ENCODE measurements around the gene VANGL2. TPM values are rescaled to one million over a fixed set of nuclear protein-coding genes. Genes with fewer than 3 reads are reported as not detected.
A peak's percentile ranks its signal among the peaks of the same experiment; 100 is the strongest.

Gene VANGL2
- total and polyA plus RNA-seq, 4 donors = 1.3 to 13.9 (median 2.2) TPM

- peak in 2 of 3 donors; percentile 10 to 22 for DNase-seq
- Histone ChIP-seq H3K36me3 (ENCODE audit: control insufficient read depth in 4 of 4, insufficient read depth in 4 of 4, low read length in 4 of 4) (no peaks in the 10 kb centered on the region), H3K27ac (ENCODE audit: low read depth in 1 of 2, low read length in 1 of 2) (peak overlapping the region in 1 of 2 donors; percentile 21), H3K27me3 (ENCODE audit: control insufficient read depth in 3 of 3, insufficient read depth in 3 of 3, low read length in 2 of 3) (no peaks in the 10 kb centered on the region), H3K9ac (ENCODE audit: insufficient read depth in 1 of 2, low read length in 2 of 2) (peak overlapping the region; percentile 77 to 80), H3K4me3 (no peak overlapping the region), H3K4me1 (ENCODE audit: control insufficient read depth in 5 of 5, insufficient read depth in 5 of 5, low read length in 5 of 5) (peaks cover 3 to 25% (median 8%) of the 10 kb centered on the region in 5 donors), H3K9me3 (ENCODE audit: control insufficient read depth in 4 of 4, insufficient read depth in 3 of 4, low read length in 3 of 4) (no peaks in the 10 kb centered on the region)
- TF ChIP-seq CTCF (IDR thresholded peaks at IDR 0.05; ENCODE audit: control extremely low read depth, extremely low read depth) = no peak
- no peak for ATAC-seq (ENCODE audit: insufficient read depth, low FRiP score)
- WGBS, 2 donors = 51 to 65% methylated on average over 9 of the region's 9 CpGs
Observed at GRCh38 chr1:160402001-160402795, 1.8 kb downstream of the VANGL2 start.

GRCh38 chr1:160403244-160403643 lies 2.9 kb downstream of the VANGL2 start:
- ATAC-seq (ENCODE audit: insufficient read depth, low FRiP score) = no peak
- no peak overlapping the region for H3K27ac ChIP-seq (ENCODE audit: low read depth in 1 of 2, low read length in 1 of 2)

GRCh38 chr1:160404094-160404493 lies 3.7 kb downstream of the VANGL2 start:
- Histone ChIP-seq H3K4me1 (ENCODE audit: control insufficient read depth in 5 of 5, insufficient read depth in 5 of 5, low read length in 5 of 5) (peaks cover 3 to 25% (median 8%) of the 10 kb centered on the region in 5 donors), H3K27me3 (ENCODE audit: control insufficient read depth in 3 of 3, insufficient read depth in 3 of 3, low read length in 2 of 3) (no peaks in the 10 kb centered on the region), H3K4me3 (no peak overlapping the region), H3K36me3 (ENCODE audit: control insufficient read depth in 4 of 4, insufficient read depth in 4 of 4, low read length in 4 of 4) (no peaks in the 10 kb centered on the region), H3K9ac (ENCODE audit: insufficient read depth in 1 of 2, low read length in 2 of 2) (no peak overlapping the region), H3K9me3 (ENCODE audit: control insufficient read depth in 4 of 4, insufficient read depth in 3 of 4, low read length in 3 of 4) (no peaks in the 10 kb centered on the region), H3K27ac (ENCODE audit: low read depth in 1 of 2, low read length in 1 of 2) (no peak overlapping the region)
- DNase-seq = no peak
- ATAC-seq (ENCODE audit: insufficient read depth, low FRiP score) = no peak
- WGBS, 2 donors = 86 to 93% methylated on average over 3 of the region's 3 CpGs
- TF ChIP-seq CTCF (IDR thresholded peaks at IDR 0.05; ENCODE audit: control extremely low read depth, extremely low read depth) = no peak

More at GRCh38 chr1:160403244-160403643, 2.9 kb downstream of the VANGL2 start:
- Histone ChIP-seq H3K27me3 (ENCODE audit: control insufficient read depth in 3 of 3, insufficient read depth in 3 of 3, low read length in 2 of 3) (no peaks in the 10 kb centered on the region), H3K4me3 (no peak overlapping the region), H3K36me3 (ENCODE audit: control insufficient read depth in 4 of 4, insufficient read depth in 4 of 4, low read length in 4 of 4) (no peaks in the 10 kb centered on the region), H3K9ac (ENCODE audit: insufficient read depth in 1 of 2, low read length in 2 of 2) (no peak overlapping the region), H3K9me3 (ENCODE audit: control insufficient read depth in 4 of 4, insufficient read depth in 3 of 4, low read length in 3 of 4) (no peaks in the 10 kb centered on the region), H3K4me1 (ENCODE audit: control insufficient read depth in 5 of 5, insufficient read depth in 5 of 5, low read length in 5 of 5) (peaks cover 3 to 25% (median 8%) of the 10 kb centered on the region in 5 donors)
- no peak for TF ChIP-seq CTCF (IDR thresholded peaks at IDR 0.05; ENCODE audit: control extremely low read depth, extremely low read depth)
- WGBS, 2 donors = 33 to 51% methylated on average over 3 of the region's 3 CpGs
- peak in 1 of 3 donors; percentile 13 for DNase-seq
